Measurements from ENCODE around the gene MAML3.

MAML3 gene

DNA sequence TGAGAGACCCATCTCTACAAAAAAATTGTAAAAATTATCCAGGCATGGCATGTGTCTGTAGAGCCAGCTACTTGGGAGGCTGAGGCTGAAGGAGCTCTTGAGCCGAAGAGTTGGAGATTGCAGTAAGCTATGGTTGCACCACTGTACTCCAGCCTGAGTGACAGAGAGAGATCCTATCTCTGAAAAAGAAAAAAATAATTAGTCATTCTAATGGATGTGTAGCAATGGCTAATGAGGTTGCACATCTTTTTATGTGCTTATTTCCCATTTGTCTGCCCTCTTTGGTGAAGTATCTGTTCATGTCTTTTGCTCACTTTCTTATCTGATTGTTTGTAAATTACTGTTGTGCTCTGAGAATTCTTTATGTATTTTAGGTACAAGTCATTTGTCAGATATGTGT, 19.0 kb upstream of the MAML3 start:
- no peak for TF ChIP-seq YY1 (IDR thresholded peaks at IDR 0.05; ENCODE audit: low read depth)
- TF ChIP-seq RAD21 (IDR thresholded peaks at IDR 0.05; ENCODE audit: low read depth) = no peak
- TF ChIP-seq, protein P1, sequence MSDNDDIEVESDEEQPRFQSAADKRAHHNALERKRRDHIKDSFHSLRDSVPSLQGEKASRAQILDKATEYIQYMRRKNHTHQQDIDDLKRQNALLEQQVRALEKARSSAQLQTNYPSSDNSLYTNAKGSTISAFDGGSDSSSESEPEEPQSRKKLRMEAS (IDR thresholded peaks at IDR 0.05) = no peak

DNA sequence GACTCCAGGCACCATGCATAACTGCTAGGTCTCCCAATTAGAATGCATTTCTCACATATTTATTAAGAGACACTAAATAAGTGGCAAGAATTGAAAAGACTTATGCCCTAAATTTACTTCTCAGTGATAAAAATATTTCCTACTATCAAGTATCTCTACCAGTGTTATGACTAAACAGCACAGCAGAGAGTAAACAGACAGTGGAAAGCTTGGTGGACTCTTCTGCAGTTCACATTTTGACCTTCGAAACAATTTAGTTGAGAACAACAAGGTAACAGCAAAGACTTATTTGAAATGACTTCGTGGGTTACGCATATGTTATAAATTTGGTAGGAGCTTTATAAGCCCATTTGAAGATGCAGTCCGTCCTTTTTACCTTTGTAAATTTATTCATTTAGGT, 16.3 kb upstream of the MAML3 start:
- TF ChIP-seq EGR1 (IDR thresholded peaks at IDR 0.05) = no peak
- TF ChIP-seq CEBPB (IDR thresholded peaks at IDR 0.05) = no peak

DNA sequence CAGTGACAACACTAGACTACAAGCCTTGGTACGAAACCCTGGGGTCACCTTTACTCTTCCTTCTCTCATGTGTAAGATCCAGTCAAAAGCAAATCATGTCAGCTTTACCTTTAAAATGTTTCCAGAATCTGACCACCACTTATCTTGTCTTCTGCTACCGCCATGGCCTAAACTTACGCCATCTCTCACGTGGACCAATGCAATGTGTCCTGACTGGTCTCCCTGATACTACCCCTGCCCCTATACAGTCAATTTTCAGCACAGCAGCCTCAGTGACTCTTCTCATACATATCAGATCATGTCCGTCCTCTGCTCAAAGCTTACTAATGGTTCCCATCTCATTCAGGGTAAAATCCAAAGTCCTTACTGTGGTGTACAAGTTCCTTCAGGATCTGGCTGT, 15.0 kb upstream of the MAML3 start:
- TF ChIP-seq, protein P2, sequence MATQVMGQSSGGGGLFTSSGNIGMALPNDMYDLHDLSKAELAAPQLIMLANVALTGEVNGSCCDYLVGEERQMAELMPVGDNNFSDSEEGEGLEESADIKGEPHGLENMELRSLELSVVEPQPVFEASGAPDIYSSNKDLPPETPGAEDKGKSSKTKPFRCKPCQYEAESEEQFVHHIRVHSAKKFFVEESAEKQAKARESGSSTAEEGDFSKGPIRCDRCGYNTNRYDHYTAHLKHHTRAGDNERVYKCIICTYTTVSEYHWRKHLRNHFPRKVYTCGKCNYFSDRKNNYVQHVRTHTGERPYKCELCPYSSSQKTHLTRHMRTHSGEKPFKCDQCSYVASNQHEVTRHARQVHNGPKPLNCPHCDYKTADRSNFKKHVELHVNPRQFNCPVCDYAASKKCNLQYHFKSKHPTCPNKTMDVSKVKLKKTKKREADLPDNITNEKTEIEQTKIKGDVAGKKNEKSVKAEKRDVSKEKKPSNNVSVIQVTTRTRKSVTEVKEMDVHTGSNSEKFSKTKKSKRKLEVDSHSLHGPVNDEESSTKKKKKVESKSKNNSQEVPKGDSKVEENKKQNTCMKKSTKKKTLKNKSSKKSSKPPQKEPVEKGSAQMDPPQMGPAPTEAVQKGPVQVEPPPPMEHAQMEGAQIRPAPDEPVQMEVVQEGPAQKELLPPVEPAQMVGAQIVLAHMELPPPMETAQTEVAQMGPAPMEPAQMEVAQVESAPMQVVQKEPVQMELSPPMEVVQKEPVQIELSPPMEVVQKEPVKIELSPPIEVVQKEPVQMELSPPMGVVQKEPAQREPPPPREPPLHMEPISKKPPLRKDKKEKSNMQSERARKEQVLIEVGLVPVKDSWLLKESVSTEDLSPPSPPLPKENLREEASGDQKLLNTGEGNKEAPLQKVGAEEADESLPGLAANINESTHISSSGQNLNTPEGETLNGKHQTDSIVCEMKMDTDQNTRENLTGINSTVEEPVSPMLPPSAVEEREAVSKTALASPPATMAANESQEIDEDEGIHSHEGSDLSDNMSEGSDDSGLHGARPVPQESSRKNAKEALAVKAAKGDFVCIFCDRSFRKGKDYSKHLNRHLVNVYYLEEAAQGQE (IDR thresholded peaks at IDR 0.05; ENCODE audit: low read depth) = no peak
- TF ChIP-seq RAD21 (IDR thresholded peaks at IDR 0.05; ENCODE audit: low read depth) = no peak
- TF ChIP-seq EGR1 (IDR thresholded peaks at IDR 0.05) = no peak
- TF ChIP-seq TEAD4 (IDR thresholded peaks at IDR 0.05) = no peak
- TF ChIP-seq TAF1 (IDR thresholded peaks at IDR 0.05; ENCODE audit: low read depth) = no peak
- no peak for TF ChIP-seq ZBTB7A (IDR thresholded peaks at IDR 0.05; ENCODE audit: low read depth)
- TF ChIP-seq CREB1 (IDR thresholded peaks at IDR 0.05; ENCODE audit: low read depth) = no peak
- TF ChIP-seq, protein P1 (IDR thresholded peaks at IDR 0.05) = no peak
- no peak for TF ChIP-seq CEBPB (IDR thresholded peaks at IDR 0.05)
- TF ChIP-seq YY1 (IDR thresholded peaks at IDR 0.05; ENCODE audit: low read depth) = no peak
- no peak for TF ChIP-seq TCF12 (IDR thresholded peaks at IDR 0.05; ENCODE audit: low read depth)
- no peak for TF ChIP-seq EP300 (IDR thresholded peaks at IDR 0.05; ENCODE audit: borderline replicate concordance)
- TF ChIP-seq, protein P3, sequence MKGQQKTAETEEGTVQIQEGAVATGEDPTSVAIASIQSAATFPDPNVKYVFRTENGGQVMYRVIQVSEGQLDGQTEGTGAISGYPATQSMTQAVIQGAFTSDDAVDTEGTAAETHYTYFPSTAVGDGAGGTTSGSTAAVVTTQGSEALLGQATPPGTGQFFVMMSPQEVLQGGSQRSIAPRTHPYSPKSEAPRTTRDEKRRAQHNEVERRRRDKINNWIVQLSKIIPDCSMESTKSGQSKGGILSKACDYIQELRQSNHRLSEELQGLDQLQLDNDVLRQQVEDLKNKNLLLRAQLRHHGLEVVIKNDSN (IDR thresholded peaks at IDR 0.05) = no peak
- TF ChIP-seq FOXM1 (IDR thresholded peaks at IDR 0.05; ENCODE audit: borderline replicate concordance, low read depth) = no peak

DNA sequence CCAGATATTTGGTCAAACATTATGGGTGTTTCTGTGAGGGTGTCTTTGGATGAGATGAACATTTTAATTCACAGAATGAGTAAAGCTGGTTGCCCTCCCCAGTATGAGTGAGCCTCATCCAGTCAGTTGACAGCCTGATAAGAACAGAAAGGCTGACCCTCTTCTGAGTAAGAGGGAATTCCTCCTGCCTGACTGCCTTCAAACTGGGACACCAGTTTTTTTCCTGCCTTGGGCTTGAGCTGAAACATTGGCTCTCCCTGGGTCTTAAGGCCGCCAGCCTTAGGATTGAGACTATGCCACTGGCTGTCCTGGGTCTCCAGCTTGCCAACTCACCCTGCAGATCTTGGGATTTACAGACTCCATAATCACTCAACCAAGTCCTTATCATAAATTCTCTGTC, 14.5 kb upstream of the MAML3 start:
- TF ChIP-seq EP300 (IDR thresholded peaks at IDR 0.05; ENCODE audit: borderline replicate concordance) = no peak
- TF ChIP-seq, protein P2 (IDR thresholded peaks at IDR 0.05; ENCODE audit: low read depth) = no peak
- TF ChIP-seq CREB1 (IDR thresholded peaks at IDR 0.05; ENCODE audit: low read depth) = no peak
- TF ChIP-seq, protein P1 (IDR thresholded peaks at IDR 0.05) = no peak
- TF ChIP-seq FOXM1 (IDR thresholded peaks at IDR 0.05; ENCODE audit: borderline replicate concordance, low read depth) = no peak
- no peak for TF ChIP-seq RAD21 (IDR thresholded peaks at IDR 0.05; ENCODE audit: low read depth)
- no peak for TF ChIP-seq EGR1 (IDR thresholded peaks at IDR 0.05)
- no peak for TF ChIP-seq CEBPB (IDR thresholded peaks at IDR 0.05)
- no peak for TF ChIP-seq TEAD4 (IDR thresholded peaks at IDR 0.05)

DNA sequence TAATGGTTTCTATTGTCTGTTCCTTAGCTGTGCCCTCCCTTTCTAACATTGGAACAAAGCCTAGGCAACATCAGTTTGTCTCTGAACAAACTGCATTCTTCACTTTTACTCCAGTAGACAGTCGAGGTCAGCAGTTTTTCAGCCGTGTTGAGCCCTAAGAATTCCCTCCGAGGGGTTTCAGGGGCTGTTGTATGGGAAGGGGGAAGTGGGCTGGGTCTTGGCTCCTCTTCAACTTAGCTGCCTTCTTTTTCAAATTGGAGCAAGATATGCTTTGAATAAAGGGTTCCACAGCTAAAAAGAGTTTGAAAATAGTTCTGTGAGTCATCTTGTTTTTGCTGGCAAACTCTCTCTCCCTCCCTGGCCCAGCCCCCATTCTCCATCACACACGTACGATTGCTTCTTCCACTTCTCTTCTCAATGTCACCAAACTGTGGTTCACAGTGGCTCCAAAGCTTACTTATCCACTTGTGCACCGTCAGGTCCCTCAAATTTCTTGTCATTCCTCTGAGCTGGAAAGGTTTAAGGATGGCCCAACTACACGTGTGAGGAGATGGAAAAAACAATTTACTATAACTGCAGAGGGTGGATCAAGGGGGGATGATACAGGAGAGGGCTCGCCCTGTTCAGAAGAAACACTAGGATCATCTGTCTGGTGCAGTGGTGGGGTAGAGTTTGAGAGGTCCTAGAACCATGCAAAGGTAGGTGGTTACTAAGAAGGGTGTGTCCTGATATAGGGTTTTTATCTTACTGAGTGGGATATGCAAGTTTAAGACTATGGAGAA, 9.2 kb upstream of the MAML3 start:
- TF ChIP-seq EP300 (IDR thresholded peaks at IDR 0.05; ENCODE audit: borderline replicate concordance) (no peak), NFIC (IDR thresholded peaks at IDR 0.05) (no peak), CREB1 (IDR thresholded peaks at IDR 0.05; ENCODE audit: low read depth) (no peak), TAF1 (IDR thresholded peaks at IDR 0.05; ENCODE audit: low read depth) (no peak), FOXM1 (IDR thresholded peaks at IDR 0.05; ENCODE audit: borderline replicate concordance, low read depth) (no peak), CEBPB (IDR thresholded peaks at IDR 0.05) (no peak), TCF12 (IDR thresholded peaks at IDR 0.05; ENCODE audit: low read depth) (no peak), RAD21 (IDR thresholded peaks at IDR 0.05; ENCODE audit: low read depth) (no peak), ZBTB7A (IDR thresholded peaks at IDR 0.05; ENCODE audit: low read depth) (no peak), EGR1 (IDR thresholded peaks at IDR 0.05) (no peak), YY1 (IDR thresholded peaks at IDR 0.05; ENCODE audit: low read depth) (no peak), TEAD4 (IDR thresholded peaks at IDR 0.05) (no peak)
- TF ChIP-seq, protein P2 (IDR thresholded peaks at IDR 0.05; ENCODE audit: low read depth) = no peak
- TF ChIP-seq, protein P3 (IDR thresholded peaks at IDR 0.05) = no peak
- TF ChIP-seq, protein P1 (IDR thresholded peaks at IDR 0.05) = no peak

All from Ishikawa (cell line).